MM.1S (cell line): Measurements from ENCODE around the gene SOX13.

Experiments
- EZH2 ChIP-seq: fragments of 300-600 bp; sonication (generic); optimal IDR thresholded peaks from 2 replicates; pipeline ENCODE3; 2017; ENCODE audit warnings: low read depth, mild to moderate bottlenecking, antibody characterized with exemption, low read length, mixed read lengths
- EZH2phosphoT487 ChIP-seq: fragments of 300-600 bp; sonication (generic); IDR thresholded peaks from 2 replicates; pipeline ENCODE4 v1.6.1; 2018; ENCODE audit warnings: antibody characterized with exemption, low read length
- TF ChIP-seq, protein P1 (sequence below): fragments of 300-600 bp; sonication (generic); IDR thresholded peaks from 2 replicates; pipeline ENCODE4 v1.5.1; 2016; ENCODE audit warnings: antibody characterized with exemption, low read length, mixed read lengths

- TF ChIP-seq, protein P1, sequence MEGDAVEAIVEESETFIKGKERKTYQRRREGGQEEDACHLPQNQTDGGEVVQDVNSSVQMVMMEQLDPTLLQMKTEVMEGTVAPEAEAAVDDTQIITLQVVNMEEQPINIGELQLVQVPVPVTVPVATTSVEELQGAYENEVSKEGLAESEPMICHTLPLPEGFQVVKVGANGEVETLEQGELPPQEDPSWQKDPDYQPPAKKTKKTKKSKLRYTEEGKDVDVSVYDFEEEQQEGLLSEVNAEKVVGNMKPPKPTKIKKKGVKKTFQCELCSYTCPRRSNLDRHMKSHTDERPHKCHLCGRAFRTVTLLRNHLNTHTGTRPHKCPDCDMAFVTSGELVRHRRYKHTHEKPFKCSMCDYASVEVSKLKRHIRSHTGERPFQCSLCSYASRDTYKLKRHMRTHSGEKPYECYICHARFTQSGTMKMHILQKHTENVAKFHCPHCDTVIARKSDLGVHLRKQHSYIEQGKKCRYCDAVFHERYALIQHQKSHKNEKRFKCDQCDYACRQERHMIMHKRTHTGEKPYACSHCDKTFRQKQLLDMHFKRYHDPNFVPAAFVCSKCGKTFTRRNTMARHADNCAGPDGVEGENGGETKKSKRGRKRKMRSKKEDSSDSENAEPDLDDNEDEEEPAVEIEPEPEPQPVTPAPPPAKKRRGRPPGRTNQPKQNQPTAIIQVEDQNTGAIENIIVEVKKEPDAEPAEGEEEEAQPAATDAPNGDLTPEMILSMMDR: no peak
- TF ChIP-seq EZH2phosphoT487 (no peak), EZH2 (no peak)
Observed at GRCh38 chr1:204149107-204149506, 76.2 kb downstream of the SOX13 start.
